Measurements from ENCODE around the gene PRPF19. TPM values are rescaled to one million over a fixed set of nuclear protein-coding genes. Genes with fewer than 3 reads are reported as not detected.

PRPF19 gene
- 71.9 and 78.7 TPM in 2 replicates for total RNA-seq

- DNase-seq (ENCODE audit: low read depth, low spot score), result peak; percentile 91
Measured at GRCh38 chr11:60906132-60906972, at the start of gene PRPF19. PRPF19 (minus strand) TSS chr11:60906585; CDS start chr11:60906382, 203 bp downstream.

- no peak for DNase-seq (ENCODE audit: low read depth, low spot score)
Measured at GRCh38 chr11:60955571-60955970, 49.2 kb upstream of the PRPF19 start.

- no peak for DNase-seq (ENCODE audit: low read depth, low spot score)
Measured at GRCh38 chr11:60954421-60954820, 48.0 kb upstream of the PRPF19 start.

- peak; percentile 20 for DNase-seq (ENCODE audit: low read depth, low spot score)
Measured at GRCh38 chr11:60953781-60954180, 47.4 kb upstream of the PRPF19 start.

- no peak for DNase-seq (ENCODE audit: low read depth, low spot score)
Measured at GRCh38 chr11:60952742-60953170, 46.4 kb upstream of the PRPF19 start.

- no peak for DNase-seq (ENCODE audit: low read depth, low spot score)
Measured at GRCh38 chr11:60951904-60952741, 45.7 kb upstream of the PRPF19 start, which contains the start of gene SLC15A3. SLC15A3 (minus strand) TSS chr11:60952176; CDS start chr11:60951551, 625 bp downstream.

- DNase-seq (ENCODE audit: low read depth, low spot score), result no peak
Measured at GRCh38 chr11:60951606-60951903, 45.2 kb upstream of the PRPF19 start.

- DNase-seq (ENCODE audit: low read depth, low spot score), result no peak
Measured at GRCh38 chr11:60950933-60951605, 44.7 kb upstream of the PRPF19 start.

GRCh38 chr11:60950024-60950423 is 43.6 kb upstream of the PRPF19 start:
- DNase-seq (ENCODE audit: low read depth, low spot score), result no peak

- DNase-seq (ENCODE audit: low read depth, low spot score), result no peak
Measured at GRCh38 chr11:60948250-60948649, 41.9 kb upstream of the PRPF19 start.

GRCh38 chr11:60947700-60948099 is 41.3 kb upstream of the PRPF19 start:
- no peak for DNase-seq (ENCODE audit: low read depth, low spot score)

GRCh38 chr11:60946601-60947264 is 40.3 kb upstream of the PRPF19 start:
- DNase-seq (ENCODE audit: low read depth, low spot score), result no peak

- DNase-seq (ENCODE audit: low read depth, low spot score), result no peak
Measured at GRCh38 chr11:60945295-60945667, 38.9 kb upstream of the PRPF19 start.

- DNase-seq (ENCODE audit: low read depth, low spot score), result no peak
Measured at GRCh38 chr11:60944490-60945294, 38.3 kb upstream of the PRPF19 start.

GRCh38 chr11:60942970-60943565 is 36.7 kb upstream of the PRPF19 start:
- DNase-seq (ENCODE audit: low read depth, low spot score), result no peak

GRCh38 chr11:60942219-60942618 is 35.8 kb upstream of the PRPF19 start:
- DNase-seq (ENCODE audit: low read depth, low spot score), result no peak

- no peak for DNase-seq (ENCODE audit: low read depth, low spot score)
Measured at GRCh38 chr11:60941371-60942119, 35.2 kb upstream of the PRPF19 start.

GRCh38 chr11:60939855-60940254 is 33.5 kb upstream of the PRPF19 start:
- no peak for DNase-seq (ENCODE audit: low read depth, low spot score)

GRCh38 chr11:60939301-60939700 is 32.9 kb upstream of the PRPF19 start:
- no peak for DNase-seq (ENCODE audit: low read depth, low spot score)
